GM18951 (cell line): ENCODE data around the gene INPP4A.

ENCODE experiments used
- POLR2A ChIP-seq: IDR thresholded peaks from 4 replicates; pipeline ENCODE4 v1.6.1; 2011; ENCODE audit warnings: mild to moderate bottlenecking; ENCODE audit not compliant: insufficient read length, insufficient read depth; ENCODE audit errors: extremely low read depth
- in situ Hi-C: fragments of 300-500 bp; cut with MboI; formaldehyde crosslinking; loops from one replicate; pipeline ENCODE4 v1.12.0; 2022; ENCODE audit warnings: low sequenced_read_pairs, mixed read lengths, inconsistent platforms; ENCODE audit not compliant: unreplicated experiment

Gene INPP4A

DNA sequence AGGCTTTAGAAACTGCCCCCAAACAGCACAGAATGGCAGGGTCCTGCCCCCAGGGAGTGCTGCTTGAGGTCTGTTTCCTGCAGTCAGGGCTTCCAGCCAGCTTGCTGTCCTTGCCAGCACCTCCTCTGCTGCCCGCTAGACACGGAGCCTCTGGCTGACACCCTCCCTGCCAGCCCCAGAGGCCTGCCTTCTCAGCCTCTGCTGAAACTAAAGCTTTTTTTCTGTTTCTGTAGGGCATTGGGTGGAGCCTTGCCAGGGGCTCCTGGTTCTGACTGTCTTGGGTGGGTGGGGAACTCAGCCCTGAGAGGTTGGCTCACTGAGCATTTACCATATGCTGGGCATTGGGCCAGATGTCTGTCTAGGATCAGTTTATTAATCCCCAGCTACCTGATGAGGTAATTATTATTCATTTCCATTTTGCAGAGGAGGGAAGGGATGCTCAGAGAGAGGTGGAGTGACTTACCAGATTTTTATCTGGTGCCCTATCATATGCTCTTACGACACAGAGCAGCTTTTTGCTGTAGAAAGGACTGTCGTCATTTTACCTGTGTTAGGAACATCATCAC is 35.4 kb downstream of the INPP4A start:
- in situ Hi-C loops, result no loop called here
- TF ChIP-seq POLR2A, result peak; percentile 47

DNA sequence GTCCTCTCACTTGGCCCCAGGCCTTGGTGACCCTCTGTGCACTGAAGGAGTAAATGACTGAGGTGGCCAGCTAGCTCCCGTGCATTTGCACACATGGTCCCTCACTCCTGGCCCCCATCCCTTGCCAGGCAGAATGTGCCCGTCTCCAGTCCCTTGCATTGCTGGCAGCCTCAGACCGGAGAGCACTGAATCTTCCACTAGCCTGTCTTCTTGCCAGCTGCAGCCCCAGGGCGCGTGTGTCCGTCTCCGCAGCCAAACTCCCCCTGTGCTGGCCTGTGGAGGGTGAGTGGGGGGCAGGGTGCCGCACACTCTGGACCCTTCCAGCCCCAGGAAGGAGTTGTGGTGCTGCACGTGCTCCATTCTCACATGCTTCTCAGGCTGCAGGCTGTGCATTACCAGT is 35.9 kb downstream of the INPP4A start:
- no peak for TF ChIP-seq POLR2A

DNA sequence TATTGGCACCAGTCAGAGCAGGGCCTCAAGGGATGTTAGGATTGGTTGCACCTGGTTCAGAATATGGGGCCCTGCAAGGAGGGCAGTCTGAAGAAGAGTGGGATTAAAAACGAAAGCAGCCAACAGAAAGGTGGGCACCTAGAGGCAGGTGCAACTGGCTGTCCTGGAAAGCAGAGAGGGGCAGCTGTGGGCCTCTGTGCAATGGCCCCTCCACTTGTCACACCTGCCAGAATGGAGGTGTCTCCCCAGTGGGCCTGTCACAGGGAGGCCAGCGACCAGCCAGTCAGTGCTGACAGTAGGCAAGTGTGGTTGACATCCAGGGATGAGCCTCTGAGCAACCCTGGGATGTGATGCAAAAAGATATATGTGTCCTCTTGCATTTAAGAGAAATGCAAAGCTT is 37.7 kb downstream of the INPP4A start:
- TF ChIP-seq POLR2A, result no peak
- in situ Hi-C loops, result no loop called here

More for the DNA sequence above, 35.9 kb downstream of the INPP4A start:
- in situ Hi-C loops, result no loop called here

DNA sequence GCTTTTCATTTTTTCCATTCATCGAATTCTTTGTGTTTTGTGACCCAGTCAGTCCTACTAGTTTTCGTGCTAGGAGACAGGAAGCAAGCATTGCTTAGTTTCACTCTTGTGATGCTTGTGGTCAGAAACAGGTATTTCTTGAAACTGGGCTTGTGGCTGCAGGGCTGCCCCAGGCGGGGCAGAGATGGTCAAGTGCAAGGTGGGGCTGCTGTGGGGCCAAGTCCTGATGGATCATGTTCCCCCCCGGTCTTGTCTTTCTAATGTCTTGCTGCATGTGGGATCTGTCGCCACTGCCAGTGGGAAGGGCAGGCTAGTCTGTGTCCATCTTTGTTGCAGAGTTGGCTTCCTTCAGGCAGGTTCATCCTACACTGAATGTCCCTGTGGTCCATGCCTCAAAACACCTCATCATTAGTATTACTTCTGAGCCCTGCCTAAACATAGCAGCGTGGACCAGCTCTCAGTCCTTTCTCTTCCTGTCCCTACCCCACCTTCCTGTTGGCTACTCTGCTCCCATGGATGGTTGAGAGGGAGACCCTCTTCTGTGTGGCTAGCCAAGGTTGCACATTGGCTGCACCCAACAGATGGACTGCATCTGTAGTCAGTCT is 38.7 kb downstream of the INPP4A start:
- in situ Hi-C loops, result no loop called here
- TF ChIP-seq POLR2A, result peak; percentile 20

- in situ Hi-C loops, result no loop called here
- no peak for TF ChIP-seq POLR2A
Measured at GRCh38 chr2:98484121-98484557, 39.5 kb downstream of the INPP4A start.

DNA sequence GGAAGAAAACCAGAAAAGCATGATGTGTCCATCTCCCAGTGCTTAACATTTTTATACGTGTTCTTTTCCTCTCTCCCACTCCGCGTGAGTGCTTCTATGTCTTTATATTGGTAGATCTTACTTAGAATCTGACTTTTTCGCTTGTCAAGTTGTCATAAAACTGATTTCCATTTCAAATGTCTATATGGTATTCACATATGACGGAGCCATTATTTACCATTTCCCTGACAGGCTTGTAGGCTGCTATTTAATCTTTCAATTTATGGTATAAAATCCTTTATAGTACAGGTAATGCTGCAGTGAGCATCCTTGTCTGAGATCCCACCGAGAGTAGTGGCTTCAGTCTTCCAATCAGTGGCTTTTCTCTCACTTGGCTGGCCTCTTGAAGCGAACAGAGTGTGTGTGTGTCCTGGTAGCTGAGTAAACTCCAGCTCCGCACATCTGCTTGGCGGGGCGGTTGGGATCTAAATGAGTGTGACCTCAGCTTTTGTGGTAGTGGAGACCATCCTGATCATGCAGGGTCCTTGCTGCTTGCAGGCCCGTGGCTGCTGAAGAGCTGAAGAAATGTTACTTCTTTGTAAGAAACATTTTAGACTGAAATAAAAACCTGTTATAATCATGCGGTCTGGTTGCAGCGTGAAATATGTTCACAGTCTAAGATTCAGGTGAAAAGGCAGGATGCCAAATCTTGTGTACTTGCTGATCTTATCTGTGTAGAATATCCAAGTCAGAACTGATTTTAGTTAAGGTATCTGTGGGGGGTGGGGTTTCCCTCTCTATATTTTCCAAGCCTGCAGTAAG is 40.2 kb downstream of the INPP4A start:
- TF ChIP-seq POLR2A, result no peak
- in situ Hi-C loops, result no loop called here

DNA sequence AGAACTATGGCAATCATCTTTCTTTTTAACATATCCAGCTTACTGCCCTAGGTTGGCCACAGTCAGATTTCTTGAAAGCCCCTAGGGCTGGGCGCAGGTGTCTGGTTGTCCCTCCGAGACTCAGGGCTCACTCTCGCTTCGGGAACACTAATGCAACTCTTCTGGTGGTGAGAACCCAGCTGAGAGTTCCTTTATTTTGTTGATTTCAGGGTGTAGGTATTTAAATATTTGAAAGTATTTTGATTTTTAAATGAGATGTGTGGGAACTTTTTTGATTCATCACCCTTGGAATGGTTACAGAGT is 40.7 kb downstream of the INPP4A start:
- in situ Hi-C loops, result no loop called here
- no peak for TF ChIP-seq POLR2A

- TF ChIP-seq POLR2A, result peak; percentile 32
- in situ Hi-C loops, result no loop called here
Measured at GRCh38 chr2:98486374-98486981, 41.8 kb downstream of the INPP4A start.

DNA sequence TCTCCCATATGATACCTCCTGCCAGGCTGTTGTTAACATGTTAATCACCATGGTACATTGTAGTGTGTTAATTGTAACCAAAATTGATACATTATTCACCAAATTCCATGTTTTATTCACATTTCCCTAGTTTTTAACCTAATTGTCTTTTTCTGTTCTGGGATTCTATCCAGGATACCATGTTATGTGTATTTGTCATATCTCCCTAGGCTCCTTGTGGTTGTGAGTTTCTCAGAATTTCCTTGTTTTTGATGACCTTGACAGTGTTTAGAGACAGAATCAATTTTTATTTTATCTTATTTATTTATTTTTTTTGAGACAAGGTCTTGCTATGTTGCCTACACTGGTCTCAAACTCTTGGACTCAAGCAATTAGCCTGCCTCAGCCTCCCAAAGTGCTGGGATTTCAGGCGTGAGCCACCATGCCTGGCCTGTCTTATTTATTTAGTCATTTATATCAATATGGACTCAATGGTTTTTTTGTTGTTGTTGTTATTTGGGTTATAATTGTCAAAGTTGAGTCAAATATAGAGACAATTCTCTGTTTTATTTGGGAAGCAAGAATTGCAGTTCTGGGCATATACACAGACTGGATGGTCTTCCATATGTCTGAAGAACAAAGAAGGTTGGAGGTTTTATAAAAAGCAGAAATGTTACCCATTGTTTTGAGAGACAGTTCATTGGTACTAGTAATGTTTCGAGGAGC is 42.6 kb downstream of the INPP4A start:
- TF ChIP-seq POLR2A, result peak; percentile 26
- in situ Hi-C loops, result no loop called here

- in situ Hi-C loops, result no loop called here
- TF ChIP-seq POLR2A, result peak; percentile 33
Measured at GRCh38 chr2:98487806-98488189, 43.1 kb downstream of the INPP4A start.

DNA sequence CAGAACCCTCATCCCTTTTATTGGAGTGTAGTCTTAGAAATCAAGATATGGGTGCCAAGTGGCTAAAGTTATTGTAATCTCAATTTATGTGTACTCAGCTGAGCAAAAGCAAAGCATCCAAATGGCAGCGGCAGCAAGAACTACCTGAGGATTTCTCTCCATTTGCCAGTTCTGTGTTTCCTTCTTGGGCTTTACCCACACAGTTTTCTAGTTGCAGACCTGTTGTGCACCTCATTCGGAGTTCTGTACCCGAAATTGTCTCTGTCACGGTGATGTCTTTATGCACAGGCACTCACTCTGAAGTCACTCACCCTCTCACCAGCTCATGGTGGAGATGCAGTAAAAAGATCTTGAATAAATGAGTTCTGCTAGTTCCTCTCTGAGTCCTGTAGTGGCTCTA is 43.6 kb downstream of the INPP4A start:
- TF ChIP-seq POLR2A, result no peak
- in situ Hi-C loops, result no loop called here

DNA sequence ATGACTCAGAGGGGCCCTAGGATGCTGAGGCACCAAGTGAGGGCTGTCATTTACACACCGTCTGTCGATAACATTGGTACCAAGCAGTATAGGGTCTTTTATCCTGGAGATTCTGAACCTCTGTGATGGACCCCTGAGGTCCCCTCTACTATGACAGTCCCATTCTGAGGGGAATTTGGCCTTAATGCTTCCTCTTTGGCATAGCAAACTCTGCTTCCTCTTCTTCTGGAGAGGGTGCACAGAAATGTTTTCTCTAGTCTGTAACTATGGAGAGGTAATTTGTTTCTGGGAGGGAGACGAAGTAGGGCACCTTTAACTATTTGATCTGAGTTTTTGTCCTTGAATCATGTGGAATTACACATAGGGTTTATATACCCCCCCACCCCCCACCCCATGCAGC is 44.8 kb downstream of the INPP4A start:
- in situ Hi-C loops, result no loop called here

More for the DNA sequence above, 44.8 kb downstream of the INPP4A start:
- TF ChIP-seq POLR2A, result no peak
